Stimulated activated CD8-positive, alpha-beta memory T cell treated with anti-CD3 and anti-CD28 coated beads, Interleukin-2, amount 100 ng/mL, for 48 hours (primary cell): Measurements from ENCODE around the gene GPR162.

Experiments used
- DNase-seq, 2 donors: peaks; one replicate each; pipeline ENCODE4 v3.0.0-alpha.2; 2020; ENCODE audit warnings: low read depth in 2 of 2

The GPR162 gene

DNA sequence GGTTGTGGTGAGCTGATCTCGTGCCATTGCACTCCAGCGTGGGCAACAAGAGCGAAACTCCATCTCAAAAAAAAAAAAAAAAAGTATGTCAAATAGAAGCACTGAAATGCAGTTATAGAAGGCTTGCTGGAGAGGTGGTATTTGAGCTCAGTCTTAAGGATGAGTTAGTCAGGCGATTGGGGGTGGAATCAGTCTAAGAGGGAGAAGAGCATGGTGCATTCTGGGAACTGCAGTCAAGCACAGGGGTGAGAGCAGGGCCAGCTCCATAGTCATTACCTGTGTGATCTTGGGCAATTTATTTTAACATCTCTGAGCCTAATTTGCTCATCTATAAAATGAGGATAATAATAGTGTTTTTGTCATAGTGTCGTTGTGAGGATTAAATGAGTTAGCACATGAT, 13.3 kb downstream of the GPR162 start:
- no peak for DNase-seq

DNA sequence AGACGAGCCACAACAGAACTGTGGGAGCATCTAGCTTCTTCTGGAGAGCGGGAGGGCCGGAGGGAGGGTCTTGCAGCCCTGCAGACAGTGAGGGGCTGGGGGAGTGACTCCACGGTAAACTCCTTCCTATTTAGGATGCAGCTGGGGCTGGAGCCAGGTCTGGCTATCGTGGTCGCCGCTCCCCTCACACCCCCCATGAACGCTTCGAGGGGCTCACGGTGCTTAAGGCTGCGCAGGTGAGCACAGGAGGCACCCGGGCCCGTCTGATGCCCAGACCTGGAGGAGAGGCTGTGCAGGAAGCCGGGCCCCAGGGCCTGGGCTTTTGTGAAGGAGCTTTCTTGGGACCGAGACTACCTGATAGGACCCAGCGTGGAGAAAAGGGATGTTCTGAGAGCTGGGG, 15.2 kb downstream of the GPR162 start:
- DNase-seq = no peak

DNA sequence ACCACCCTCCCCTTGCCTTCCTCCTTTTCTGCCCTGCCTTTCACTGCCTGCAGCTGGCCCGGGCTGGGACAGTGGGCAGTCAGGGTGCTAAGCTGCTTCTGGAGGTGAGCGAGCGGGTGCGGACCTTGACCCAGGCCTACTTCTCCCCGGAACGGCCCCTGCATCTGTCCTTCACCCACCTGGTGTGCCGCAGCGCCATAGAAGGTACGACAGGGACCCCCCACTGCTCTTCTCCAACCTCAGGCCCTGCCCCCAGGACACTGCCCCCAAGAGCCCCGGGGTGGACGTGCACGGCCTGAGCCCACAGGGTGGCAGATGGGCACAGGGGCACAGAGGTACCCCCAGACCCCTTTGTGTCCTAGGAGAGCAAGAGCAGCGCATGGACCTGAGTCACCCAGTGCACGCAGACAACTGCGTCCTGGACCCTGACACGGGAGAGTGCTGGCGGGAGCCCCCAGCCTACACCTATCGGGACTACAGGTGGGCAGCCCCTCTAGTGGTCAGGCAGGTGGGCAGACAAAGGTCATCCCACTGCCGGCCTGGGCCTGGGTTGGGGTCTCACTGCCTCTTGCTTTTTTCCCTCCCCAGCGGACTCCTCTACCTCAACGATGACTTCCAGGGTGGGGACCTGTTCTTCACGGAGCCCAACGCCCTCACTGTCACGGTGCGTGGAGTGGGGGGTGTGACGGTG, 15.9 kb downstream of the GPR162 start:
- DNase-seq = no peak

DNA sequence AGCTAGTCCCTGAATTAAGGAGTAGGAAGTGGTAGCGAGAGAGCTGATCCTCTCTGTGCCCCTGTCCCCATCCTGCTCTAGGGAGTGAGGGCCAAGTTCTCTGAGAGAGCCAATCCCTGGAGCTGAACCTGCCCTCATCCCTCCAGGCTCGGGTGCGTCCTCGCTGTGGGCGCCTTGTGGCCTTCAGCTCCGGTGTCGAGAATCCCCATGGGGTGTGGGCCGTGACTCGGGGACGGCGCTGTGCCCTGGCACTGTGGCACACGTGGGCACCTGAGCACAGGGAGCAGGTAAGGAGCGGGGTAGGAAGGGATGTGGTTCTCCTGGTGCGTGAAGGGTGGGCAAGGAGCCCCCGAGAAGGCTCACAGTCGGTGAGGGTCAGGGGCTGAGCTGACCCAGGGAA, 17.2 kb downstream of the GPR162 start:
- DNase-seq = no peak

DNA sequence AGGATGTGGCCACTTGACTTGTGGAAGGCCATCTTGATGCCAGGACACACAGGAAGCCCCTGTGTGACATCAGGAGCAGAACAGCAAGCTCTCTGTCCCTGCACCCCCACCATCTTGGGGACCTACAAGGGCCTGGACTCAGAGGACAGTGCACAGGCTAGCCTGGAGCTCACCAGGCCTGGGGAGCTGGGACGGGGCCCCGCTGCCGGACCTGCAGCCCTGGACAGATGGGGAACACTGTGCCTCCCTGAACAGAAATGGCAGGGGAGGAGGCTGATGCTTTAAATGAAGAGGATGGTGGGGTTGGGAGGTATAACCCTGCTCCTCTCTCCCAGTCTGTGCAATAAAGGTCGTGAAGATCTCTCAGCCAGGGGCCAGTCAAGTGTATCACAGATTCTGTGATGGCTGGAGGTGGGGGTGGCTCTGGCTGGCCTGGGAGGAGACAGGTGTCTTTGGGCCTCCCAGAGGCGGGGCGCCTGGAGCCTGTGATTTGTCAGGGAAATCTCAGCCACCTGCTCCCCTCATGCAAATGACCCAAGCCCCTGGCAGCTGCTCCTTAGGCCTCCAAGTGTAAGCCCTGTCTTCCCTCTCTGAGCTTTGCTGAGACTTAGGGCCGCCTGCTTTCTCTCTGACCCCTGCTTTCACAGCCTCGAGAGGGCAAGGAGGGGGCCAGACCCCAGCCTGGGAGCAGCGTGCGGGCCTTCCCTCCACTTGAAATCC, 18.0 kb downstream of the GPR162 start:
- no peak for DNase-seq

DNA sequence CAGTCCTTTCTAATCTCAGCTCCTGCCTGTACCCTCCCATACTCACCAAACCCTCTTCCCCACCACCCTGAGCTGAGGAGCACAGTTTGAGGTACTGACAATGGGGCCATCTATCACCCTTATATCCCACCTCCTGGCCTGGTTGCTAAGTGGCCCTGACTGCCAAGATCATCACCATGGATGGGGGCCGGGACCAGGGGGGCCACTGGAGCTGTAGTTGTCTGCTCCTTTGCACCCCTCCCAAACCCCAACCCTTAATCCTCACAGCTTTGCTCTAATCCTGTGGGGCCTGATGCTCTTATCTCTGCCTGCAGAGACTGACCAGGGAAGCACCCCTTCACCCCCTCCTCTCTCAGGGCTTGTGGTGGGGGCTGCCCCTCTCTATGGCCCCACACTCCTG, 18.7 kb downstream of the GPR162 start:
- no peak for DNase-seq

DNA sequence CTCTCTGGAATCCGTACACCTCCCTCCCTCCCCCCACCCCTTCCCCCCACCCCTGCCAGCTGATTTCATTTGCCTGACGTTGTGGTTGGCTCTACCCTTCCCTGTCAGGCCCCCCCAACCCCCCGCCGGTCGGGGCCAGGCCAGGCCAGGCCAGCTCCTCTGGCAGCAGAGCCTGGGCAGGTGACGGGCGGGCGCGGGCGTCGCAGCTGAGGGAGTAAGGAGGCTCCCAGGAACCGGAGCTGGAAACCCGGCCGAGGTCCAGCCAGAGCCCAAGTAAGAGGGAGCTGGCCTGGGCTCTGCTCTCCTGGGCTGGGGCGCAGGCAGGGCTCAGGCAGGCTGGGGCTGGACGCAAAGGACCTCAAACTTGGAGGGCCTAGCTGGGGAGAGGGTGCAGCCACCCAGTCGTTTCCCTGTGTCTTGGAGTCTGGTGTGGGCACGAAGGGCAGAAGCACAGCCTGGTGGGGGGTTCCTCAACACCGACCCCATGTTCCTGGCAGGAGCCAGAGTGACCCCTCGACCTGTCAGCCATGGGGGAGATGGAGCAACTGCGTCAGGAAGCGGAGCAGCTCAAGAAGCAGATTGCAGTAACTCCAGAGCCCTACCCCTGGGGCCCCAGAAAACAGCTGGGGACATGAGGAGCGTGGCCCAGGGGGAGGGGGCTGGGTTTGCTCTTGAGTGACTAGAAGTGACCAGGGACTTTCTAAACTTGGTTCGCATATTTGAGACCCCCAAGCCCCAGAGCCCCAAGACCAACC, 19.3 kb downstream of the GPR162 start, which contains the start of gene GNB3:
Gene GNB3 (plus strand): TSS at position 165 of the 755 bp plus-strand sequence. CDS start 363 bp downstream, at position 528.
- no peak for DNase-seq

DNA sequence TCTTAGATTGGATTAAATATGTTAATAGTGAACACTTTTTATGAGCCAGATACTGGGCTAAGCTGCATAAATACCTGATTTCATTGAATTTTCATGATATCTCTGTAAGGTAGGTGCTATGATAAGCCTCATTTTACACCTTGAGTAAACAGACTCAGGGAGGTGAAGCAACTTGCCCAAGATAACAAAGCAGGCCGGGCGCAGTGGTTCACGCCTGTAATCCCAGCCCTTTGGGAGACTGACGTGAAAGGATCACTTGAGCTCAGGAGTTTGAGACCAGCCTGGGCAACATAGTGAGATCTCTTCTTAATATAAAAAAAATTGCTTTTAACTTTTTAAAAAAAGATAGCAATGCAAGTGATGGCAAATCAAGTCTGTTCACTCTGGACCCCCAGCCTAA, 20.5 kb downstream of the GPR162 start:
- no peak for DNase-seq

DNA sequence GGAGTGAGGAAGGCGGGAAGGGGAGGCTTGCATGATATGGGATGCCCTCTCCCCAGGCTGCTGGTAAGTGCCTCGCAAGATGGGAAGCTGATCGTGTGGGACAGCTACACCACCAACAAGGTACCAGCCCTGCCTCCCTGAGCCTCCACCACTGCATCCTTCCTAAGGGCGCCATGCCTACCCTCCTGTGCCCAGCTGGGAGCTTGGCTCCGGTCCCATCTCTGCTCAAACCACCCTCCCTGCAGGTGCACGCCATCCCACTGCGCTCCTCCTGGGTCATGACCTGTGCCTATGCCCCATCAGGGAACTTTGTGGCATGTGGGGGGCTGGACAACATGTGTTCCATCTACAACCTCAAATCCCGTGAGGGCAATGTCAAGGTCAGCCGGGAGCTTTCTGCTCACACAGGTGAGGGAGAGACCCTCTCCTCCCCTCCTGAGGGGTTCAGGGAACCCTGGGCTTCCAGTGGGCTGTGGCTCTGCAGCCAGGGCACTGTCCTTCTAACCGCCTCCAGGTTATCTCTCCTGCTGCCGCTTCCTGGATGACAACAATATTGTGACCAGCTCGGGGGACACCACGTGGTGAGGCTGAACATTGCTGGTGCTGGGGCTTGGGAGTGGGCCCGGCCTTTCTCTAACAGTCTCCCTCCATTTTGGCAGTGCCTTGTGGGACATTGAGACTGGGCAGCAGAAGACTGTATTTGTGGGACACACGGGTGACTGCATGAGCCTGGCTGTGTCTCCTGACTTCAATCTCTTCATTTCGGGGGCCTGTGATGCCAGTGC, 21.7 kb downstream of the GPR162 start:
- no peak for DNase-seq

DNA sequence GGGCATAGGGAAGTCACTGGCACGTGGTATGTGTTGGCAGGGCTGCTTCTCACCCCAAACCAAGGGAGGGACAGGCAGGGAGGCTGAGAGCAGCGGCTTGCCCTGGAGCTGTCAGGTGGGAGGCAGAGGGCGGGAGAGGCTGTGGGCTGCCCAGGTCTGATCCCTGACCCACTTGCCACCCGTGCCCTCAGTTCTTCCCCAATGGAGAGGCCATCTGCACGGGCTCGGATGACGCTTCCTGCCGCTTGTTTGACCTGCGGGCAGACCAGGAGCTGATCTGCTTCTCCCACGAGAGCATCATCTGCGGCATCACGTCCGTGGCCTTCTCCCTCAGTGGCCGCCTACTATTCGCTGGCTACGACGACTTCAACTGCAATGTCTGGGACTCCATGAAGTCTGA, 23.8 kb downstream of the GPR162 start:
- DNase-seq = no peak

DNA sequence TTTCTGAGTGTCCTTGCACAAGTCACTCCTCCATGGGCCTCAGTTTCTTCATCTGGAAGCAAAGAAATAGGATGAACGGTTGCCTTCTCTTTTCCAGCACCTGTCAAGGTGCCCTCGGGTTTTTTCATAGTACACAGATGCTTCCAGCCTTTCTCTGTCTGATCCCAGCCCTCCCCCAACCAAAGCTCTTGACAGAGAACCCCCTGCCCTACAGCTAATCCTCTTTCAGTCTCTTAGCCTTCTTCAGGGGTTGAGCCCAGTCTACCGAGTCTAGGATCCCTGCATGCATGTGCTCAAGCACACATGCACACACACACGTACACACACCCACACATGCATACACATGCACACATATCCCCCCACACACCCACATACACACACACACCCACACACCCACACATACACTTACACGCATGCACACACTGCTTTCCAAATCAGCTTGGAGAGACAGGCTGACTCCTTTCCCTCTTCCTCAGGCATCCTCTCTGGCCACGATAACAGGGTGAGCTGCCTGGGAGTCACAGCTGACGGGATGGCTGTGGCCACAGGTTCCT, 24.8 kb downstream of the GPR162 start:
- no peak for DNase-seq

DNA sequence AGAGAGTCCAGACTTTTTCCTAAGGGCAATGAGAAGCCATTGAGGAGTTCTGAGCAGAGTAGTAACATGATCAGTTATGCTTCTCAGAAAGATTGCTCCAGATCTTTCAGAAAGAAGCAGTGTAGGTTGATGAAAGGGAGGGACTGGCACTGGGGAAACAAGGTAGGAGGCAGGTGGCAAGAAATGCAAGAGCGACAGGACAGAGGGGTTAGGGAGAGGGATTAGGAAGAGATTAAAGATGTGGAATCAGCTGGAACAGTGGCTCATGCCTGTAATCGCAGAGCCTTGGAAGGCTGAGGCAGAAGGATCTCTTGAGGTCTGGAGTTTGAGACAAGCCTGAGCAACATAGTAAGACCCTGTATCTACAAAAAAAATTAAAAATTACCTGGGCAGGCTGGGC, 26.1 kb downstream of the GPR162 start:
- no peak for DNase-seq

DNA sequence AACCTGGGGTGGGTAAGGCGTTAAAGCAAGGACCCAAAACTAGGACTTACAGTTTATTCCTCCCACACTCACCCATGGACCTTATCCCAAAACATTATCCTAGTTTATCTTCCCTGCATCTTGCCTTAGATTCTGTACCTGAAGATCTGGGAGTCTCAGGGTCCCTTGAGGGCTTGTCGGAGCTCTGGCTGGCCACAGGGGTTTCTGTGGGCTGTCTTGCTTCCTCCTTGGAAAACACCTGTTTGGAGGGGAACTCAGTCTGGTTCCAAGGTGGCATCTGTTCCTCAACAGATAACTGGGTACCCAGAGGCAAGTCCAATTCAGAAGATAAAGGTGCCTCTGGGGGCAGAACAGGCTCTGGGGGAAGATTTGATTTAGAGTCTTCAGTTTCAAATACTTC, 27.8 kb downstream of the GPR162 start:
- DNase-seq = no peak

DNA sequence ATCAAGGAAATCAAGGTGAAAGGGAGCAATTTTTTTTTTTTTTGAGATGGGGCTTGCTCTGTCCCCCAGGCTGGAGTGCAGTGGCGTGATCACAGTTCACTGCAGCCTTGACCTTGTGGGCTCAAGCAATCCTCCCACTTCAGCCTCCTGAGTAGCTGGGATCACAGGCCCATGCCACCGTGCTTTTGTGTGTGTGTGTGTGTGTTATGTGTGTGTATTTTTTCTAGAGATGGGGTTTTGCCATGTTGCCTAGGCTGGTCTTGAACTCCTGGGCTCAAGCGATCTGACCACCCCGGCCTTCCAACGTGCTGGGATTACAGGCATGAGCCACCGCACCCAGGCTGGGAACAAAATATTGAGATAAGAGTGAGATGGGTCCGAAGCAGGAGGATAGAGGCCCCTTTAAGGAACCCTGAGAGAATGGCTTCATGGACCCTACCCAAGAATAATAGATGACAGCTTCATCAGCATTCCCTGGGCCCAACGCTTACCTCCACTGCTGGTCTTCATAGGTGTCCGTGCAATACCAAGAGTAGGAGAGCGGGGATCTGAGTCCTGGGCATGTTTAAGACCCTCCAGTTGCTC, 28.4 kb downstream of the GPR162 start:
- DNase-seq = no peak

DNA sequence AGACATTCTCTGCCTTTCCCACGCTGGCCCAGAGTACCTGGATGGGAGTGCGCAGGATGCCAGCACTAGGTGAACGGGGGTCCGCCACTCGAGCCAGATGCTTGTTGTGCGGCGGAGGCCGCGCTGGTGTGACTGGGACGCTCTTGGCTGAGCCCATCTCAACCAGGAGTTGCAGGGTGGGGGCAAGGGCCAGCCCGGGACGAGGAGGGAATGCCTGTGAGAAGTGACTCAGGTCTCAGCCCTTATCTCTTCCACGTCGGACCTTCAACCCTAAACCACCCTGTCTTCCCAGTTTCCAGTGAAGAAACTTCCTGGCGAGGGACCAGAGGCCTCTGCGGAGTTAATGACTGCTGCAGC, 29.2 kb downstream of the GPR162 start:
- DNase-seq = no peak

DNA sequence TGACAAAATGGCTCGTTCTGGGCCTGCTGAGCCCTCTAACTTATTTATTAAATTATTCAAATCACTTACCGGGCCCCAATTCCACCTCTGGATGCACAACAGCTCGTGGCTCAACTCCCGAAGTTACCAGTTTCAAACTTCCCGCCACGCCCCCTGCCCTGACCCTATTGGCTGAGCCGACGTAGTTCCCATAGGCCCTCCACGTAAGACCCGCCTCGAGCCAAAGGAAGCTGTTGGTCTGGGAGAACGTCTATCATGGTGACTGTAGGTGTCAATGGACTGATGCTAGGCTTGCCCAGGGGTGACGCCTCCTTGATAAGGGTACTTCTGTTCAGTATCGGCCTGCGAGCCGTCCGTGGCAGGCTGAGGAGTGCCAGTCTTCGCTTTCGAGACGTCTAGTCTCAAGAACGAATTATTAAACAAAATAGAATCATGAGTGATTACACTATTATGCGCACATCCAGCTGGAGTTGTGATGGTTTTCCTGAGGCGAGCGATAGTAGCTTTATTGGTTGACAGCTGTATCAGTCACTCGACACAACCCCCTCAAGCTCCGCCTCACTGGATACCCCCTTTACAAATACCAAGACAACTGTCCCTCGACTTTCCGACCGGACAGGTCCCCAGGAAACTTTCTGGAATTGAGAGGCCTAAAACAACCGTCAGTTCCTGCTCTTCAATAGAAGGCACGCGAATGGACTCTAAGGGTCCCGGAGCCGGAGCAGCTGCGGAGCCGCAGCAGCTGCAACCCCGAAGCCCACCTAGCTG, 29.7 kb downstream of the GPR162 start, which contains the start of gene CDCA3:
Gene CDCA3 (minus strand): TSS at position 134 of the 768 bp plus-strand sequence. CDS start 334 bp downstream, outside the sequence.
- peak; percentile 88 to 93 for DNase-seq

DNA sequence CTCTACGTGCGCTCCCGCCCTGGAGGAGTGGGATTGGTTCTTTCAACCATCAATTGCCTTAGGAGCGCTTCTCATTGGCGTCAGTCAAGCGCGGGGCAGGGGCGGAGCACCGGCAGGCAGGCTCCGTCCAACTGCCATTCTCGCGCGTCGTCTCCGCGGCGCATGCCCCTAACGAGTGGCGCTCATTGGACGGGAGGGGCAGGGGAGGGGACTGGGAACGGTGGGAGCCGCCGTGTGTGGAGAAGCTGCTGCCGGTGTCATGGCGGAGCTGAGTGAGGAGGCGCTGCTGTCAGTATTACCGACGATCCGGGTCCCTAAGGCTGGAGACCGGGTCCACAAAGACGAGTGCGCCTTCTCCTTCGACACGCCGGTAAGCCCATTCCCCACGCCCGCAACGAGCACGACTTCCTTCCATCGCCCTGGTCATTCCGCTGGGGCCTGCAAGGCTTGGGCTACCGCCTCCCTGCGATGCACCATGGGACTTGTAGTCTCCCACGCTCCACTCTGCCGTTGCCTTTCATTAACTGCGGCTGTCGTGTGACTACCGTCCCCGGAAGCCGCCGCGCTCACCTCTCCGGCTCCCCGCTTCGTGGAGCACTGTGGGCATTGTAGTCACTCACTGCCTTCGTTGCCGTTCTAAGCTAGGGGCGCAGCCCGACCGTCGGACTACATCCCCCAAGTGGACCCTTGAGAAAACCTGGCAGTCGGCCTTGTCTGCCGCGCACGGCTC, 30.5 kb downstream of the GPR162 start, which contains the start of gene USP5:
Gene USP5 (plus strand): TSS at position 230 of the 730 bp plus-strand sequence. CDS start 30 bp downstream, at position 260.
- DNase-seq = peak; percentile 96 to 97

DNA sequence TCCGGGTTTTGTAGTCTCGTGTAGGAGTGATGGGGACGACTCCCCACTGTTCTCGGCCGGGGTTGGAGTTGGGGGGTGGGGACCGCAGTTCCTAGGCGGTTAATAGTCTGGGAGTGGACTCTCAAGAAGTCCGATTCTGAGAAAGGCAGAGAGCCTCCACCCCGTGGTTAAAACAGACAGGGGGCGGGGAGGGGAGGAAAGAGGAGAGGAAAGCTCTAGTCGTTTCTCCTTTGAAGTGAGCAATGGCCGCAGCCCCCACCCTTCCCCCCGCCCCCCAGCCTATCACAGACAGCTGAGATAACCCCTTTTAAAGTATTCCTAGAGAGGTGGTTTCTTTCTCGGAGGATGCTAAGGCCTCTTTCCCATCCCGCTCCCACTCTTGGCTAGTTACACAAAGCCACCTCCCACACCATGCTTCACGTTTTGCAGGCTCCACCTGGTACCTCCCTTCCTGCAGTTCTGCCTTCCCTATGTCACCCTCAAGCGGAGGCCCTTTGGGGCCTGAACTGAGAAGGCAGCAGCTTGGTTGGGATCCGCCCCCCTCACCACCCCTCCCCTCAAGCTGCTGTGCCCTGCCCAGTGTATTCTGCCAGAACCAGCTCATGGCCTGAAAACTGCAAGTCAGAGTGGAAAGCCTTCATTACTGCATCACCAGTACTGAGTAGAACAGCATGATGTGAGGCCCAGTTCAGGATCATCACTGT, 31.2 kb downstream of the GPR162 start:
- peak; percentile 42 to 65 for DNase-seq

DNA sequence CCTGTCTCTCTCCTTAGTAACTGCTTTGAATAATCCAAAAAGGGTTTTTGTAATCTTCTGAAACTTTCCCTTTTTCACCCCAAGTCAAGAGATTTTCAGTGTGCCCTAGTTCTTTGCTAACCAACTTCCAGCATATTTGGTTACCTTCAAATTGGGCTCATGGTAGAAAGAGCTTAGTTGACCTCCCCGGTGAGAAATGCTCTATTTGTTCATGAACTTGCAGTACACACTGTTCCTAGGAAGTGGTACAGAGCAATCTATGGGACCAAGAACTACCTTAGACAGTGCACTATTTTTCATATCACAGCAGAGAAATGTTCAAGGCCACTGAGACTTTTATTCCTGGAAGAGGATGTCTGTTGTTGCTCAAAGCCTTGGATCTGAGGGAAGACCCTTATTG, 32.0 kb downstream of the GPR162 start:
- no peak for DNase-seq
